Activated CD4-positive, alpha-beta T cell treated with anti-CD3 and anti-CD28 coated beads, Interleukin-2, amount 50 U/mL, for 1 hour (primary cell): ENCODE data around the gene TBC1D5.

ENCODE experiments used
- DNase-seq: peaks from one replicate; pipeline ENCODE4 v3.0.0-alpha.2; 2020

Gene TBC1D5

DNA sequence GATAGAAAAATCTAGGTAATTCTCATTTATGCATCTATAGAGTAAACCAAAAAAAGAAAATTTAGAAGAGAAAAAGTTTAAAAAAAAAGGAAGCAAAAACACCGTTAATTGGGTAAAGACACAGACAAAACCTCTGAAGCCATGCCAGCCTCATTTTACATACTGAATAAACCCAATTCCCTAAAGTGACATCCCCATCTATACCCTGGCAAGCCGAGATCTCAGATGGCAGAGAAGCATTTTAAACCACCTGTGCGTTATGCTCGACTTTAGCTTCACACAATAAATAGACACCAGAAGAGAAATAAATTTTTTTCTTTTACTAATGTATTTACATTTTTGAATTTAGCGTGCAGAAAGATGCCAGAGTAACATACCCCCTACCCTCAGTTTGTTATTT, 475.6 kb downstream of the TBC1D5 start:
- no peak for DNase-seq

- DNase-seq: no peak
Measured at GRCh38 chr3:17261627-17262369, 480.6 kb downstream of the TBC1D5 start.

GRCh38 chr3:17260257-17260656, 482.2 kb downstream of the TBC1D5 start:
- no peak for DNase-seq

- DNase-seq: no peak
Measured at GRCh38 chr3:17259685-17260084, 482.7 kb downstream of the TBC1D5 start.

DNA sequence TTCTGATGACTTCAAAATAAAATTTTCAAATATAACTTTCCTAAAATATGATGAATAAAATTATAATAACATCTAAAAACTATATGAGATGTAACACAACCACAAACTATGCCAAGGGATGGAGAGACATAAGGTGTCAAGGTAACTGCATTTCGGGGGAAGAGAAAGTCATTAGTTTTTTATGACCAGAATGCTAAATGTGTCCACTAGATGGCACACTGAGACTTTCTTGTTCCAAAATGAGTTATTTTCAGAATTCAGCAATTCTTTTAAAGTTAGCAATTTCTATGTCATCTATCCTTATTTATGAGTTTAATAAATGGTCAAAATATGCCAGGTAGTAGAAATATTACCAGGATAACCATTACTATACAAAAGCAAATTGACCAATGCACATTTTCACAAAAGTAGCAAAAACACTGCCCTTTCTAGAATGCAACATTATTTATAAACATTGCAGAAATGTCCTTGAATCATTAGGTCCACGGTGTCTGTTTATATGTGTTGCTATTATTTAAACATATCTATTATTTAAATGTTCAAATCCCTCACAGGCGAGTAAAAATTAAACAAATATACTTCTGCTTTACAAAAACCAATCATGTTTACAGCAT, 483.5 kb downstream of the TBC1D5 start:
- no peak for DNase-seq

- DNase-seq: no peak
Measured at GRCh38 chr3:17257269-17257668, 485.2 kb downstream of the TBC1D5 start.

GRCh38 chr3:17243621-17244020, 498.8 kb downstream of the TBC1D5 start:
- DNase-seq: no peak

DNA sequence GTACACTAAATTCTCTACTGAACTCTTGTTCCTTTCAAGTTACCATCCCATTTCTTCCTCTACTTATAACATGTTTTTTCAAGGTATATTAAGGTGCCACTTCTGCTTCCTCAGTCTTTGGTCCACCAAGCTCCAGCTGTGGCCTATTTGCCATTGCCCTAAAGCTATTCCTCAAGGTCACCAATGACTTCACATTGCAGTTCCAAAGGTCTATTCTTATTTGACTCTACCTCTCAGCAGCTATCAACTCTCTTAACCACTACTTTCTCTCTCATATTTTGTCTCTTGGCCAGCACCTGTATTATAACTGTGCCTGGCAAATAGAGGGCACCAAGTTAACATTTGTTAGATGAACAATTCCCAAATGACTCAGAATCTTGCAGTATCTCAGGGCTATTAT, 503.0 kb downstream of the TBC1D5 start:
- no peak for DNase-seq

DNA sequence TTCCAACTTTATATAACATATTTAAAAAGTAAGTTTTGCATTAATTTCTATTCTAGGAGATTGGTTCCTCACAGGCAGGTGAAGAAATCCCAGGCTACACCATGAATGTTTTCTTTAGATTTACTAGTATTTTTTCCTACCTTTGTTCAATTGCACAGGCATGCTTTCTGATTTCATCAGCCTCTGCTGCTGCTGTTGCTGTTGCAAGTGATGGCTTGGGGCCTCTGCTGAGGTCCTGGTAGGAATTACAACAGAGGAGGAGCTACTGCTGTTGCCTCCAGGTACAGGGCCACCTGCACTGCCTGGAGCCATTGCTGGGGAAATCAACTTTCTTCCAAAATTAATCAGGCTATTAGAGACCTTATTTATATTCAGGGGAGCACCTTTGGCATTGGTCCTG, 504.4 kb downstream of the TBC1D5 start:
- DNase-seq: no peak

DNA sequence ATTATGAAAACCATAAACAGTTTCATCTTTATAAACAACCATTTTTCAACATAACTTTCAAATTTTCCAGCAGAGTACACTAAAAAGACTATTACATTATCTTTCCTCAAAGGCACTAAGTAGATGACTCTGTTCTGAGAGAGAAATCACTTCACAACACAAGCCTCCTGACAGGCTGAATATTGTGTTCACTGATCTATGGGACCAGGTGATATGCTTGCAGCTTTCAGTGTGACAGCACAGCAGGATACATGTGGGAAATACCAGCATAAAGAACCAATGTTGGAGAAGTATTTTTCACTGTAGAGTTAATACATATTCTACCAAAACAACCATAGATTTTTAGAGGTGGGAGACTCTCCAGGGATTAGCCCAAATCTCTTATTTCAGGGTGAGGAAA, 507.1 kb downstream of the TBC1D5 start:
- no peak for DNase-seq

DNA sequence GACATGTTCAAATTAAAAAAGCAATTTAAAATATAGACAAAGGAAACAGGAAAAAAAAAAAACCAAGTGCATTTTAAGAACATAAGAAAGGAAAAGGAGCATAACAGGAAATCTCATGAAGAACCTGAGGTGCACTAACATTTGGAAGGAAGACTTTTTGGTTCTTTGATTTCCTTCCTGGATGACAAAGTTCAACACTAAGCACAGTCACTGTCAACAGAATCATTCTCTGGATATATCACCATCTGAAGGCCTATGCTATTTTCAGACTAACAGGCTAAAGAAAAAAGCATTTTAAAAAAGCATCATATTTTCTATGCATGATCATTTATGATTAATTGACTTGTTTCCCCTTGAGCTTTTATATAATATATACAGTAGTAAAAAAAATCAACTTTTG, 508.0 kb downstream of the TBC1D5 start:
- DNase-seq: no peak

DNA sequence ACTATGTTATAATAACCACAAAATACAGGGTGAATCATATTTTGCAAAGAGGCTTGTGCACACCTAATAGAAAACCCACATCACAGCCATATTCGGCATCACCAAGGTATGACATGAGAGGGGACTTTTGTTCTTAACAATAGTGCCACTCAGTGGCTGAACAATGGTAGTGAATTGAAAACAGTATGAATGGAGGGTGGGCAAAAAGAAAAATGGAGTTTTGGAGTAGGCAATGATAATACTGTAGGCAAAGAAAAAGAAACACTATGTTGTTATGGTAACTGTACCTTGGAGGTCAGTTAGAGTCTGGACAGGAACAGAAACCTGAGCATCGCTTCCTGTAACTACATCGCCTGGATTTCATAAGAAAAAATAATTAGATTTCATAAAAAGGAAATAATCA, 509.0 kb downstream of the TBC1D5 start:
- peak; percentile 3 for DNase-seq

- DNase-seq: no peak
Measured at GRCh38 chr3:17232442-17232841, 510.0 kb downstream of the TBC1D5 start.

GRCh38 chr3:17231537-17232261, 510.7 kb downstream of the TBC1D5 start:
- DNase-seq: no peak

DNA sequence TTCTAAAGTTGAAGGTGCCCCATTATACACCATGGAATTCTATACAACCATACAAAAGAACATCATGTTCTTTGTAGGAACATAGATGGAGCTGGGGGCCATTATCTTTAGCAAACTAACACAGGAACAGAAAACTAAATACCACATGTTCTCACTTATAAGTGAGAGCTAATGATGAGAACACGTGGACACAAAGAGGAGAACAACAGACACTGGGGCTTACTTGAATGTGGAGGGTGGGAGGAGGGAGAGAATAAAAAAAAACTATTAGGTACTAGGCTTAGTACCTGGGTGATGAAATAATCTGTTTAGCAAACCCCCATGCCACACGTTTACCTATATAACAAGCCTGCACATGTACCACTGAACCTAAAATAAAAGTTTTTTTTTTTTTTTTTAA, 515.0 kb downstream of the TBC1D5 start:
- DNase-seq: no peak

DNA sequence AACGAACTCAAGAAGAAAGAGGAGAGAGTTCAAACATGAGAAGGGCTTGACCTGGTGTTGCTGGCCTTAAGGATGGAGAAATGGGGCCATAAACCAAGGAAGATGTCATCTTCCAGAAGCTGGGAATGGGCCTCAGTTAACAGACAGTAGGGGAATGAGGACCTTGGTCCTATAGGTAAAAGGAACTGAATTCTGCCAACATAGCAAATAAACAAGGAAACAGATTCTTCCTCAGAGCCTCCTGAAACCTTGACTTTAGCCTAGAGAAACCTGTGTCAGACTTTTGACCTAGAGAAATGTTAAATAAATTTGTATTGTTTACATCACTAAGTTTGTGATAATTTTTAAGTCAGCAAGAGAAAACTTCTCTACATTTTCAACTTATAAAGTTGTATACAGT, 520.9 kb downstream of the TBC1D5 start:
- DNase-seq: no peak

GRCh38 chr3:17219593-17219992, 522.8 kb downstream of the TBC1D5 start:
- no peak for DNase-seq

- DNase-seq: no peak
Measured at GRCh38 chr3:17218587-17218986, 523.8 kb downstream of the TBC1D5 start.

- DNase-seq: no peak
Measured at GRCh38 chr3:17217588-17217987, 524.8 kb downstream of the TBC1D5 start.

DNA sequence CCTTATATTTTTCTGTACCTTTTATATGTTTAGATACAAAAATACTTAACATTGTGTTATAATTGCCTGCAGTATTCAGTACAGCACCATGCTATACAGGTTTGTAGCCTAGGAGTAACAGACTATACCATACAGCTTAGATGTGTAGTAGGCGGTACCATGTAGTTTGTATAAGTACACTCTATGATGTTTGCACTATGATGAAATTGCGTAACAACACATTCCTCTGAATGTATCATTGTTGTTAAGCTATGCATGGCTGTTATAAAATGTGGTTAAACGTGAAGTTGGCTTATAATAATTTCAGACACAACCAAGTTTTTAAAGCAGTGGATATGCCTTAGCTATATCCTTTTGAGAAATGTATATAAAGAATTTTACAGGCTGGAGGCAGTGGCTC, 529.3 kb downstream of the TBC1D5 start:
- DNase-seq: no peak

GRCh38 chr3:17207979-17208378, 534.5 kb downstream of the TBC1D5 start:
- DNase-seq: no peak

- no peak for DNase-seq
Measured at GRCh38 chr3:17207019-17207418, 535.4 kb downstream of the TBC1D5 start.

GRCh38 chr3:17204049-17204650, 538.3 kb downstream of the TBC1D5 start:
- DNase-seq: no peak

DNA sequence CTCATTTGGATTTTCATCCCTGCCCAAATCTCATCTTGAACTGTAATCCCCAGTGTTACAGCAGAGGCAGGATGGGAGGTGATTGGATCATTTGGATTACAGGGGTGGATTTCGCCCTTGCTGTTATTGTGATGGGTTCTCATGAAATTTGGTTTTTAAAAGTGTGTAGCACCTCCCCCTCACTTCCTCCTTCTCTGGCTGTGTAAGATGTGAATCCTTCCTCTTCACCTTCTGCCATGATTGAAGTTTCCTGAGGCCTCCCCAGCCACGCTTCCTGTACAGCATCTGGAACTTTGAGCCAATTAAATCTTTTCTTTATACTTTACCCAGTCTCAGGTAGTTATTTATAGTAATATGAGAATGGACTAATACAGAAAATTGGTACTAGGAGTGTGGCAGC, 540.9 kb downstream of the TBC1D5 start:
- DNase-seq: no peak
